GDM1 (cell line): ENCODE results near the gene F2RL1.
"Not testable (repeated sequence)": the region's sequence is repeated elsewhere in the genome, so short reads cannot be mapped to it uniquely, and the experiment has no call there.

ENCODE experiments used
- DNase-seq: peaks from one replicate; lab custom pipeline; 2025; lab: John Stamatoyannopoulos, UW

F2RL1 gene

GRCh38 chr5:76805821-76806505 lies 12.9 kb upstream of the F2RL1 start:
- no peak for DNase-seq

- no peak for DNase-seq
Measured at GRCh38 chr5:76807296-76807695, 11.5 kb upstream of the F2RL1 start.

DNA sequence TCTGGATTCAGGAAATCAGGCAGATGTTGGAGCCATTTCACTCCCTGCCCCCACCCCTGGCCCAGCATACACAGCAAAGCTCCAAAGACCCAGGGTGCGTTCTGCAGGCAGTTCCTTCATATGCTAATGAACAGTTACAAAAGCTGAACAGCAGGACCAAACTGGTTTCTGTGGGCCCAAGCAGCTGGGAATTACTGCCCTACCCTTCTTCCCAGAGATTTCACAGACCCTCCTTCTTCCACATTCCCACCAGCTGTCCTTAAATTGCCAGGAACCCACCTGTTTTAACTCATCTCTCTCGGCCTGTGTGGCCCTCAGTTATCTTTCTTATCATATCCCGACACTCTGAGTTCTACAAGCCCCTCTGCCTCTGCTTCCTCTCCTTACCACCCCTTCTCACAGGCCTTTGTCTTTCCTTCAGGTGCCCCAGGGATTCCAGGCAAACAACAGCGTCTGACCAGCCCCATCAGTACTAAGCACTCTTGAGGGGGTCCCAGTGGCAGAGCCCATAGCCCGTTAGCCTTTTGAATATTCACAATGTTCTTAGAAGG lies 10.6 kb upstream of the F2RL1 start:
- DNase-seq, result no peak

DNA sequence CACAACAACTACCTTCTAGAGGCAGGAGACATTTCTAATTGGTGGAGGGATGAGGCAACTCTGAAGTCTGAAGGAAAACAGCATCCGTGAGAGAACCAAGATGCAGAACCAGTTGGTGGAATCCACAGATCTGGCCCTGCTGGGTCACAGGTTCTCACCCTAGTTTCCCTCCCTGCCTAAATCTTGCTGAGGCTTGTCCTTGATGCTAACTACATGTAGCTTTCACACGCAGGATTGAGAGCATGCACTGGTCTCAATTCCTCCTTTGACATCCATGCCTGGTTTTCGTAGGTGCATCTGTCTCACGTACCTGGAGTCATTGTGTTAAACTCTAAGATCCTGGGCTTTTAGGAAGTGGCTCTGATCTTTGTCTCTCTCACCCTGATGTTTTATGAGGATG lies 9.7 kb upstream of the F2RL1 start:
- no peak for DNase-seq

DNA sequence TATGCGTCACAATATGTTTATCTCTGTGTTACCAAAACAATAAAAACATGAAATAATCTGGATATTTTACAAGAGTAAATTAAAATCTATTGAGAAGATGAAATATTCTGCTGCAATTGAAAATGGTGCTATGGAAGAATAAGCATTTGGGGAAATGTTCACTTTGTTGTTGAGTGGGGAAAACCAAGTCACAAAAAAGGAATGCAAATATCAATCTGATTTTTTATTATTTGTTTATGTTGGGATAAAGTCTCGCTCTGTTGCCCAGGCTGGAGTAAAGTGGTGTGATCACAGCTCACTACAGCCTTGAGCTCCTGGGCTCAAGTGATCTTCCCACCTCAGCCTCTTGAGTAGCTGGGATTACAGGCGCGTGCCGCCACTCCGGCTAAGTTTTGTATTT lies 8.6 kb upstream of the F2RL1 start:
- DNase-seq, result no peak

GRCh38 chr5:76811214-76811613 lies 7.6 kb upstream of the F2RL1 start:
- no peak for DNase-seq

DNA sequence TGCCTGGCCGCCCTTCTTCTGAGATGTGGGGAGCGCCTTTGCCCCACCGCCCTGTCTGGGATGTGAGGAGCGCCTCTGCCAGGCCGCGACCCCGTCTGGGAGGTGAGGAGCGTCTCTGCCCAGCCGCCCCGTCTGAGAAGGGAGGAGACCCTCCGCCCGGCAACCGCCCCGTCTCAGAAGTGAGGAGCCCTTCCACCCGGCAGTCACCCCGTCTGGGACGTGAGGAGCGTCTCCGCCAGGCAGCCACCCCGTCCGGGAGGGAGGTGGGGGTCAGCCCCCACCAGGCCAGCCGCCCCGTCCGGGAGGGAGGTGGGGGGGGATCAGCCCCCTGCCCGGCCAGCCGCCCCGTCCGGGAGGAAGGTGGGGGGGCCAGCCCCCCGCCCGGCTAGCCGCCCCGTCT lies 6.6 kb upstream of the F2RL1 start:
- not testable (repeated sequence) for DNase-seq

DNA sequence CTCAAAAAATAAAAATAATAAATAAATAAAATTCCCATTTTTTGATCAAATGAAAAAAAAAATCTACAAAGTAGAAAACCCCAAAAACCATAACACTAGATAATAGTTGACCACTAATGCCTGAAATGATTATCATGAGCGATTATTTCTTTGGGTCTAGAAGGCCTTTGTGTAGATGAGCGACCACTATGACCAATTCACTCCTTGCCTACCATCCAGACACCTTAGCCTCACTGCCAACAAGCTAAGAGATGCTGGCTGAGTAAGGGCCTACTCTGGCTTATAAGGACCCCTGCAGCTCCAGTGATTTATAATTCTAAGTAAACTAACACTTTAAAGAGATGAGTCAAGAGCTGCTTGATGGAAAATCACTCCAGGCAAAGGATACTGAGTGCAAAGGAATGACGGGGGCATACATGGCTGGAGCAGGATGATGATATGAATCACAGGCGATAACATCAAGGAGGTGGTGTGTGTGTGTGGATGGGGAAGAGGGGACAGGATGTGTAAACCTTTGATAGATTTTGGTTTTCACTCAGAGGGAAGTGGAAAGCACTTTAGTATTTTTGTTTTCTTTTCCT lies 4.8 kb upstream of the F2RL1 start:
- no peak for DNase-seq

DNA sequence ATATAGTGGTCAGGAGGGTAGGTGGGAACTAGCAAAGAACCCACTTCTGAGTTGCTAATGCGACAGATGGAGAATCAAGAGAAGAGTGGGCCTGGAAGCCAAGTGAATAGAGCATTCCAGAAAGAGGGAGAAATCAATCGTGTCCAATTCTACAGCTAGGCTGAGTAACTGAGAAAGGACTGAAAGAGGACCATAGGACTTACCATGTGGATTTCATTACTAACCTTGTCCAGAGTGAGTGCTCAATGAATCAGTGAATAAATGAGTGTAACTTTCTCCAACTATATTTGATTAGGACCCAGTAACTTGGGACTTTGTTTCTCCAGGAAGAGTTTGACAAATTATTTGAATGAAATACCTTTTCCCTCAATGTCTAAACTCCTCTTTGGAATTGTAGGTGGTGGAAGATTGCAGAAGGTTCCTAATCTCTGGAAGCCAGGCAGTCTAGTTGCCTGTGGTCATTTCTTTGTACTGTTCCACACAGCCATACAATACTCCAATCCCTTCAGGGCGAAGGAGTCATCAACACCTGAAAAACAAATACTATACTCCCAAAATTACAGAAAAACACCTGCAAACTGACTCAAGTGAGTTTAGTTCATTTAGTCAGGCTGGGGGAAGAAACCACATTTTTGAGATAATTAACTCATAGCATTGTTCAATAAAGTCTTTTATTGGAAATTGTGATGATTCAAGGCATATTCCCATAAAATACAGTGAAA lies 2.6 kb upstream of the F2RL1 start:
- DNase-seq, result no peak

DNA sequence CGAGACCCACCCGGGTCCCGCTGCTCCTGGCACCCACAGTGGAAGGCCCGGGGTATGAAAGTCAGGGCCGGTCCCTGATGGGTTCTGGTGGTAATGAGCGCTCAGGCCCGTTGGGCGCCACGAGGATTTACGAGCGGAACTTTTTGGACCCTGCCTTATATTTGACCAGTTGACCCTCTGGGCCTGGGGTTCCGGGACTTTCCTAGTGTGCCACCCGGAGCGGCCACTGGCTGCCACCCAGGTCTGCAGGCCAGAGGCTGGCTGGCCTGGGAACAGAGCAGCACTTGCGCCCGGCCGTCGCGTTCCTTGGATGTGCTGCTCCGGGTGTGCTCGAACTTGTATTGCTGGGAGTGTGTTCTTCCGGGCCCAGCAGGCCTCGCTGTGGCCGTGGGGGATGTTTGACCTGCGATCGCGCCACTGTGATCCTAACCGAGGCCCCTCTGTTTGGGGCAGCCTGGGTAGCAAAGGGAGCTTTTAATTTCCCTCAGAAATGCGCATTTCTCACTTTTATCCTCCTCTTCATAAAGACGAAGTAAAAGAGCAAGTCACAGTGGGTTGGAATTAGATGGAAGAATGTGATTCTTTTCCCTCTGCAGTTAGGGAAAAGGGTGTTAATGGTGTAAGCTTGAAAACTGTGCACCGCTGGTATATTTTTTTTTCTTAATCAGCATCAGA lies 1.2 kb downstream of the F2RL1 start:
- DNase-seq, result no peak

DNA sequence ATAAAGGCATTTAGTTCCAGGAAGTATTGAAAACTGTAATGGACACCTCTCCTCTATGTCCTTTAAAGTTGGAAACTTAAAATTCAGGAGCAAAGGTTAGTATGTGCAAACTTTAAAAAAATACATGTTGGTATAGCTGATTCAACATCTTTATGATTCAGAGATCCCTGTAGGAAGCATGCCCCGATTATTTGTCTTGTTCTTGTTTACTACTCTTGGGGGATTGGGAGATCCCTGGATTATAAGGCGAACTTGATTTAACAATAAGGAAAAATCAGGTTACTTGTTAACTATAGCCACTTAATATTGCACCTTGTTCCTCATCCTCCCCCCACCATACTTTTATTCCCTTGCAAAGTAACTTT lies 1.7 kb downstream of the F2RL1 start:
- no peak for DNase-seq

GRCh38 chr5:76821136-76821535 lies 2.3 kb downstream of the F2RL1 start:
- DNase-seq, result no peak

- not testable (repeated sequence) for DNase-seq
Measured at GRCh38 chr5:76822105-76822731, 3.4 kb downstream of the F2RL1 start.

DNA sequence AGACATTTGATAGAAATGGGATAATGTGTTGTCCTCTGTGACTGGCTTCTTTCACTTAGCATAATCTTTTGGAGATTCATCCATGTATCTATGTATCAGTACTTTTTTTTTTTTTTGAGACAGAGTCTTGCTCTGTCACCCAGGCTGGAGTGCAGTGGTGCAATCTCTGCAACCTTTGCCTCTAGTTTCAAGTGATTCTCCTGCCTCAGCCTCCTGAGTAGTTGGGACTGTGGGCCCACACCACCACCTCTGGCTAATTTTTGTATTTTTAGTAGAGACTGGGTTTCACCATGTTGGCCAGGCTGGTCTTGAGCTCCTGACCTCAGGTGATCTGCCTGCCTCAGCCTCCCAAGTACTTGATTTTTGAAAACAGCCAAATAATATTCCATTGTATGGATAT lies 7.6 kb downstream of the F2RL1 start:
- not testable (repeated sequence) for DNase-seq

DNA sequence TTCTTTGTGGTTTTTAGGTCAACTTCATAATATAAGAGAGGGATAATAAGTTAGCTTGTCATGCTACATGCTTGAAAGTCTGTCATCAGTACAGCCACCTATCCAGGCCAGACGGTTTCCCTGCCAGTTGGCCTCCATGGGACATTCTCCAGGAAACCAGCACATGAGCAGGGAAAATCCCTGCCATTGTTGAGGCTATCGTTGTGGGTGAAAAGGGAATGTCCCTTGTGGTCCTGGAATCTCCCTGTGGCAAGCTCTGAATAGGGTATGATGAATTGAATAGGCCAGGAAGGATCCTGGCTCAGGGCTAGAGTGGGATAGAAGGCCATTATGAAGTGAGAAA lies 12.3 kb downstream of the F2RL1 start:
- DNase-seq, result no peak

DNA sequence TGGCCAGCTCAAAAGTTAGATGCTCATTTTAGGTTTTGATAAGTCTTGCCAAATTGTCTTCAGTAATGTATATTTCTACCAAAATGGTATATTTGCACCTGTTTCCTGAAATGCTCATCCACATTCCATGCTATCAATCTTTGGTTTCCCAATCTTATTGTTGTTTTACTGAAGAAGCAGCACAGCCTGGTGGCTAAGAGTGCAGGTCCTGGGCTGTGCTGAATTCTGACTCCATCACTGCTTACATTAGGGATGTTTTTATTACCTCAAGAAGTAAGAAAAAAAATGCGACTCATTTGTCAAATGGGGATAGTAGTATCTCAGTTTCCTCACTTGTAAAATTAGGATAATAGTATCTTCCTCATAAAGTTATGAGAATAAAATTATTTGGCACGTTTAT lies 17.4 kb downstream of the F2RL1 start:
- no peak for DNase-seq

GRCh38 chr5:76836585-76836984 lies 17.8 kb downstream of the F2RL1 start:
- no peak for DNase-seq

GRCh38 chr5:76838481-76839261 lies 19.8 kb downstream of the F2RL1 start:
- no peak for DNase-seq

DNA sequence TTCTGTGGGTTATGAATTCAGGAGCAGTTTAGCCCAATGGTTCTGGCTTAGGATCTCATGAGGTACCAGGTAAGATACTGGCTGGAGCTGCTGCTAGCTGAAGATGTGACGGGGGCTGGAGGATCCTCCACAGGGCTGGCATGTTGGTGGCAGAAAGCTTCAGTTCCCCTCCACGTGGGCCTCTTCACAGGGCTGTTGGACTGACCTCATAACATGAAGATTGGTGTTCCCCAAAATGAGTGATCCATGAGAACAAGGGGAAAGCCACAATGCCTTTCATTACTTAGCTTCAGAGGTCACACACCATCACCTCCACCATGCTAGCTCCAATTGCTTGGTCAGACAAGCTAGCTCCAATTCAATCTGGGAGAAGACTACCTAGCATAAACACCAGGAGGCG lies 22.5 kb downstream of the F2RL1 start:
- DNase-seq, result no peak

GRCh38 chr5:76845890-76846289 lies 27.1 kb downstream of the F2RL1 start:
- no peak for DNase-seq
